Measurements from ENCODE around the gene CUX1. TPM values are rescaled to one million over a fixed set of nuclear protein-coding genes. Genes with fewer than 3 reads are reported as not detected.

CUX1 gene
- total RNA-seq, 4 donors from 2014 or later, result 42.8 to 59.0 (median 47.4) TPM

GRCh38 chr7:101843293-101844271, 26.2 kb downstream of the CUX1 start:
- no peak for TF ChIP-seq CTCF (IDR thresholded peaks at IDR 0.05; ENCODE audit: low read depth)

DNA sequence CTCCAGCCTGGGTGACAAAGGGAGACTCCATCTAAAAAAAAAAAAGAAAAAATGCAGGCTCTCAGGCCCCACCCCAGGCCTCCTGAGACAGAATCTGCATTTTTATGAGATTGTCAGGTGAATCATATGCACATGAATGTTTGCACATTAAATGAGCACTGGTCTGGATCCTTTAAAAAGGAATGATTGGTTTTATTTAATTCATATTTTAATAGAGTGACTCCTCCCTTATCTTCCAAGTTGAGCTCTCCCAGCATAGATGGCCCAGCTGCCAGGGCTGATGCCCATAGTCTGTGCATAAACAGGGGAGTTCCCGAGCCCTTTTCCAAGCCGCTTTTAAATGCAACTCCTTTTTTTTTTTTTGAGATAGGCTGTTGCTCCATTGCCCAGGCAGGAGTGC, 28.5 kb downstream of the CUX1 start:
- no peak for TF ChIP-seq CTCF (IDR thresholded peaks at IDR 0.05; ENCODE audit: low read depth)

GRCh38 chr7:101846800-101847538, 29.5 kb downstream of the CUX1 start:
- no peak for TF ChIP-seq CTCF (IDR thresholded peaks at IDR 0.05; ENCODE audit: low read depth)

GRCh38 chr7:101848208-101848951, 31.0 kb downstream of the CUX1 start:
- no peak for TF ChIP-seq CTCF (IDR thresholded peaks at IDR 0.05; ENCODE audit: low read depth)

GRCh38 chr7:101853684-101854083, 36.3 kb downstream of the CUX1 start:
- TF ChIP-seq CTCF (IDR thresholded peaks at IDR 0.05; ENCODE audit: low read depth), result no peak

GRCh38 chr7:101854084-101854865, 36.8 kb downstream of the CUX1 start:
- TF ChIP-seq CTCF (IDR thresholded peaks at IDR 0.05; ENCODE audit: low read depth), result no peak

Measured in subcutaneous adipose tissue (tissue), 4 donors.